HCT116 (cell line): ENCODE measurements around the gene AK5. TPM values are rescaled to one million over a fixed set of nuclear protein-coding genes. Genes with fewer than 3 reads are reported as not detected.

Source experiments
- ATAC-seq: fragments of 200-7000 bp; cut with Tn5 transposase; 2 replicates; pipeline ENCODE4 v1.9.1; 2020; ENCODE audit warnings: mild to moderate bottlenecking, moderate library complexity
- BruUV-seq: library from RNA; stranded (reverse); fragments of 400-500 nt; replicated peaks from 2 replicates; lab custom pipeline; 2021; lab: Mats Ljungman, UMichigan
- CTCF ChIA-PET: fragments of 300-600 bp; sonication (Branson Sonifier 250); formaldehyde crosslinking; loops from one replicate; lab custom pipeline; 2021; ENCODE audit warnings: antibody characterized with exemption; lab: Charles Lee
- POLR2A ChIA-PET: fragments of 300-600, 350-600 bp; sonication (Branson Sonifier 250); formaldehyde crosslinking; loops from one replicate; lab custom pipeline; 2021; ENCODE audit warnings: antibody characterized with exemption; lab: Charles Lee
- RAD21 ChIA-PET, 2 experiments: fragments of 300-600 bp; sonication (Branson Sonifier 250); formaldehyde crosslinking; loops; one replicate each; lab custom pipeline; 2023; ENCODE audit warnings: low total read pairs in 2 of 2; ENCODE audit not compliant: uncharacterized antibody in 2 of 2, unreplicated experiment in 2 of 2, low non-redundant PET in 1 of 2; lab: Charles Lee
- DNase-seq: peaks from one replicate; pipeline ENCODE4 v3.0.0-alpha.2; 2010; ENCODE audit warnings: low read depth, low spot score
- H2AFZ ChIP-seq: fragments of 200-600 bp; shearing (Covaris generic), sonication (generic); 2 replicates; pipeline ENCODE4 v1.6.1; 2017; ENCODE audit warnings: low read depth, mixed run types, mixed read lengths, antibody characterized with exemption, low read length; ENCODE audit not compliant: poor library complexity, severe bottlenecking
- H3K27ac ChIP-seq: 2 replicates; pipeline ENCODE4 v1.5.1; 2012; ENCODE audit warnings: low read depth, low read length
- H3K27me3 ChIP-seq: fragments of 200-600 bp; sonication (generic); 2 replicates; pipeline ENCODE4 v1.6.1; 2016; ENCODE audit warnings: mixed run types, low read length, mixed read lengths; ENCODE audit not compliant: insufficient read depth
- H3K36me3 ChIP-seq, 2 experiments: fragments of 200-500 bp in 1 of 2; fragments of 200-600 bp in 1 of 2; sonication (Bioruptor generic) in 1 of 2; sonication (generic) in 1 of 2; 2 replicates each; pipeline versions ENCODE4 v1.5.1 to v1.6.1; 2014 to 2016; ENCODE audit warnings: low read length in 2 of 2, inconsistent platforms in 1 of 2, mixed read lengths in 1 of 2, mixed run types in 1 of 2; ENCODE audit not compliant: insufficient read depth in 2 of 2, control insufficient read depth in 1 of 2
- H3K4me1 ChIP-seq, 2 experiments: fragments of 200-600 bp in 1 of 2; sonication (generic) in 1 of 2; 2 replicates each; pipeline versions ENCODE4 v1.5.1 to v1.6.1; 2012 to 2017; ENCODE audit warnings: low read length in 2 of 2, inconsistent platforms in 1 of 2, mild to moderate bottlenecking in 1 of 2, mixed read lengths in 1 of 2, mixed run types in 1 of 2, moderate library complexity in 1 of 2; ENCODE audit not compliant: insufficient read depth in 2 of 2, control insufficient read depth in 1 of 2
- H3K4me2 ChIP-seq: fragments of 200-600 bp; sonication (generic); 2 replicates; pipeline ENCODE4 v1.6.1; 2017; ENCODE audit warnings: mixed run types, low read length, mixed read lengths
- H3K4me3 ChIP-seq, 2 experiments: fragments of 200-600 bp in 1 of 2; sonication (generic) in 1 of 2; replicated peaks in 1 of 2; 2 replicates each; pipeline ENCODE4 v1.5.1; 2011 to 2016; ENCODE audit warnings: low read length in 2 of 2, control low read depth in 1 of 2, low read depth in 1 of 2, mild to moderate bottlenecking in 1 of 2, mixed read lengths in 1 of 2, mixed run types in 1 of 2
- H3K79me2 ChIP-seq: fragments of 200-600 bp; sonication (generic); 2 replicates; pipeline ENCODE4 v1.6.1; 2017; ENCODE audit warnings: mild to moderate bottlenecking, mixed run types, low read length, moderate library complexity, mixed read lengths; ENCODE audit not compliant: insufficient read depth
- H3K9ac ChIP-seq: fragments of 200-600 bp; sonication (generic); 2 replicates; pipeline ENCODE4 v1.6.1; 2016; ENCODE audit warnings: low read length, mixed read lengths
- H3K9me2 ChIP-seq: fragments of 200-600 bp; sonication (generic), shearing (Covaris generic); 2 replicates; pipeline ENCODE4 v1.6.1; 2017; ENCODE audit warnings: mixed run types, mild to moderate bottlenecking, moderate library complexity; ENCODE audit not compliant: insufficient read depth
- H3K9me3 ChIP-seq, 2 experiments: fragments of 200-500 bp in 1 of 2; fragments of 200-600 bp in 1 of 2; sonication (Bioruptor generic) in 1 of 2; sonication (generic) in 1 of 2; 2 replicates each; pipeline ENCODE4 v1.6.1; 2014 to 2017; ENCODE audit warnings: low read length in 2 of 2, mixed read lengths in 2 of 2, inconsistent platforms in 1 of 2, low read depth in 1 of 2, mild to moderate bottlenecking in 1 of 2, mixed run types in 1 of 2, moderate library complexity in 1 of 2; ENCODE audit not compliant: control insufficient read depth in 1 of 2, insufficient read depth in 1 of 2
- H4K20me1 ChIP-seq: fragments of 200-600 bp; sonication (generic), shearing (Covaris generic); 2 replicates; pipeline ENCODE4 v1.6.1; 2017; ENCODE audit warnings: mixed run types, mild to moderate bottlenecking, moderate library complexity; ENCODE audit not compliant: insufficient read depth
- CBX3 ChIP-seq: IDR thresholded peaks from 2 replicates; pipeline ENCODE4 v1.6.1; 2012; ENCODE audit warnings: low read depth
- CTCF ChIP-seq, 3 experiments: fragments of 200-600 bp in 1 of 3; sonication (generic) in 1 of 3; IDR thresholded peaks in 2 of 3; conservative IDR thresholded peaks in 1 of 3; 2 replicates each; pipeline ENCODE4 v1.5.1; 2012 to 2017; ENCODE audit warnings: low read depth in 2 of 3, low read length in 2 of 3, antibody characterized with exemption in 1 of 3, borderline replicate concordance in 1 of 3, control low read depth in 1 of 3, mild to moderate bottlenecking in 1 of 3, mixed read lengths in 1 of 3, mixed run types in 1 of 3, moderate library complexity in 1 of 3; ENCODE audit not compliant: insufficient read depth in 1 of 3
- EZH2phosphoT487 ChIP-seq: fragments of 200-600 bp; IDR thresholded peaks from 2 replicates; pipeline ENCODE4 v1.6.1; 2018; ENCODE audit warnings: antibody characterized with exemption, borderline replicate concordance
- FOSL1 ChIP-seq: IDR thresholded peaks from 2 replicates; pipeline ENCODE4 v1.6.1; 2012; ENCODE audit warnings: low read depth
- JUND ChIP-seq: IDR thresholded peaks from 2 replicates; pipeline ENCODE4 v1.6.1; 2012
- MAX ChIP-seq: IDR thresholded peaks from 2 replicates; pipeline ENCODE4 v1.6.1; 2012
- POLR2A ChIP-seq: IDR thresholded peaks from 2 replicates; pipeline ENCODE4 v1.7.0; 2011; ENCODE audit warnings: borderline replicate concordance; ENCODE audit not compliant: insufficient read depth, insufficient read length; ENCODE audit errors: extremely low read depth
- POLR2AphosphoS5 ChIP-seq: IDR thresholded peaks from 2 replicates; pipeline ENCODE4 v1.6.1; 2011; ENCODE audit warnings: mild to moderate bottlenecking, low read depth, low read length, moderate library complexity
- RAD21 ChIP-seq: IDR thresholded peaks from 2 replicates; pipeline ENCODE4 v1.6.1; 2012; ENCODE audit warnings: low read depth, mild to moderate bottlenecking
- REST ChIP-seq: IDR thresholded peaks from 2 replicates; pipeline ENCODE4 v1.6.1; 2012; ENCODE audit warnings: low read depth
- SIN3A ChIP-seq: IDR thresholded peaks from 2 replicates; pipeline ENCODE4 v1.6.1; 2012; ENCODE audit warnings: low read depth
- SP1 ChIP-seq: IDR thresholded peaks from 2 replicates; pipeline ENCODE4 v1.6.1; 2012; ENCODE audit warnings: low read depth
- SRF ChIP-seq: IDR thresholded peaks from 2 replicates; pipeline ENCODE4 v1.6.1; 2012; ENCODE audit warnings: low read depth
- intact Hi-C: fragments of 100-400 bp; cut with micrococcal nuclease; formaldehyde crosslinking; loops from 2 replicates; pipeline ENCODE4 v1.10.0; 2022
- total RNA-seq: library from RNA; stranded (reverse); gene quantifications from one replicate; pipeline ENCODE4 v1.2.1, GENCODE V29; 2021; ENCODE audit not compliant: unreplicated experiment
- TF ChIP-seq, protein P1 (sequence below): IDR thresholded peaks from 2 replicates; pipeline ENCODE4 v1.6.1; 2011; ENCODE audit warnings: mild to moderate bottlenecking, low read length, moderate library complexity; ENCODE audit not compliant: insufficient replicate concordance; ENCODE audit errors: extremely low read depth

AK5 gene
- total RNA-seq, 1 experiment from 2014 or later: 0.22 TPM

- no peak for ATAC-seq
Observed at GRCh38 chr1:77288275-77288674, 6.5 kb downstream of the AK5 start.

DNA sequence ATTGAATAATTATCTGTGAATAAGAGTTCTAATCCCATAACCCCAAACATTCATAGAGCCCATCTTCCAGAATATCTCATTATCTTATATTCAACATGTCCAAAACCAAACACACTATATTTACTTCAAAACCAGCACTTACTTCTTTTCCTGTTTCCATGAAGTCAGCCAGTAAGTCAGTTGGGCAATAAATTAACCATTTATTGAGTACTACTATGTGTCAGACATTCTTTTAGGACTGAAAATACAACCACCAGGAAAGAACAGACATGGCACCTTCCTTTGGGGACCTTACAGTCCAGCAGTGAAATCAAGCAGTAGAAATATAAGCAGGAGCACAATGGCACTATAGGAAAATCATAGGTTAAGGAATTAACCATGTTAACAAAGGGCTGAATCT is 8.8 kb downstream of the AK5 start:
- no peaks in the 10 kb centered on the region for H3K9me2 ChIP-seq
- no peak for DNase-seq
- no peaks in the 10 kb centered on the region for H3K36me3 ChIP-seq
- H3K79me2 ChIP-seq: no peaks in the 10 kb centered on the region
- ChIA-PET RAD21 (no interaction called here), POLR2A (no interaction called here), CTCF (interaction anchor here (0.9 kb wide), 1 partner anchor 31 kb away, joined by 3 read pairs; no protein-coding TSS in a partner anchor)
- H3K27ac ChIP-seq: no peak overlapping the region
- H4K20me1 ChIP-seq: no peaks in the 10 kb centered on the region
- no peak overlapping the region for H3K9ac ChIP-seq
- H3K27me3 ChIP-seq: no peaks in the 10 kb centered on the region
- no peak for ATAC-seq
- no peak overlapping the region for H3K4me2 ChIP-seq
- intact Hi-C loops: no loop called here
- no TSS peak for BruUV-seq
- no peak overlapping the region for H3K4me3 ChIP-seq
- H2AFZ ChIP-seq: no peak overlapping the region
- no peaks in the 10 kb centered on the region for H3K9me3 ChIP-seq
- no peaks in the 10 kb centered on the region for H3K4me1 ChIP-seq
- TF ChIP-seq, protein P1, sequence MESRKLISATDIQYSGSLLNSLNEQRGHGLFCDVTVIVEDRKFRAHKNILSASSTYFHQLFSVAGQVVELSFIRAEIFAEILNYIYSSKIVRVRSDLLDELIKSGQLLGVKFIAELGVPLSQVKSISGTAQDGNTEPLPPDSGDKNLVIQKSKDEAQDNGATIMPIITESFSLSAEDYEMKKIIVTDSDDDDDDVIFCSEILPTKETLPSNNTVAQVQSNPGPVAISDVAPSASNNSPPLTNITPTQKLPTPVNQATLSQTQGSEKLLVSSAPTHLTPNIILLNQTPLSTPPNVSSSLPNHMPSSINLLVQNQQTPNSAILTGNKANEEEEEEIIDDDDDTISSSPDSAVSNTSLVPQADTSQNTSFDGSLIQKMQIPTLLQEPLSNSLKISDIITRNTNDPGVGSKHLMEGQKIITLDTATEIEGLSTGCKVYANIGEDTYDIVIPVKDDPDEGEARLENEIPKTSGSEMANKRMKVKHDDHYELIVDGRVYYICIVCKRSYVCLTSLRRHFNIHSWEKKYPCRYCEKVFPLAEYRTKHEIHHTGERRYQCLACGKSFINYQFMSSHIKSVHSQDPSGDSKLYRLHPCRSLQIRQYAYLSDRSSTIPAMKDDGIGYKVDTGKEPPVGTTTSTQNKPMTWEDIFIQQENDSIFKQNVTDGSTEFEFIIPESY: no peak
- TF ChIP-seq SP1 (no peak), JUND (no peak), RAD21 (no peak), CTCF (IDR thresholded peaks at IDR 0.05 in 2 of 3, conservative IDR thresholded peaks at IDR 0.05 in 1 of 3; ENCODE audit: borderline replicate concordance in 1 of 3, insufficient read depth in 1 of 3, low read depth in 2 of 3, low read length in 2 of 3) (no peak), SRF (no peak), POLR2A (no peak), CBX3 (no peak), SIN3A (no peak), MAX (no peak), REST (no peak), POLR2AphosphoS5 (no peak)

More at GRCh38 chr1:77288275-77288674, 6.5 kb downstream of the AK5 start:
- Histone ChIP-seq H4K20me1 (no peaks in the 10 kb centered on the region), H2AFZ (no peak overlapping the region), H3K9ac (no peak overlapping the region), H3K4me2 (no peak overlapping the region), H3K4me3 (no peak overlapping the region), H3K4me1 (no peaks in the 10 kb centered on the region), H3K27ac (no peak overlapping the region), H3K36me3 (no peaks in the 10 kb centered on the region), H3K9me2 (no peaks in the 10 kb centered on the region), H3K9me3 (no peaks in the 10 kb centered on the region), H3K79me2 (no peaks in the 10 kb centered on the region), H3K27me3 (no peaks in the 10 kb centered on the region)
- intact Hi-C loops: no loop called here
- TF ChIP-seq FOSL1 (no peak), EZH2phosphoT487 (no peak), JUND (no peak)
- no TSS peak for BruUV-seq
- POLR2A ChIA-PET: no interaction called here
- RAD21 ChIA-PET: no interaction called here
- CTCF ChIA-PET: no interaction called here
- no peak for DNase-seq
